K562 (cell line): ENCODE data around the gene DDRGK1. TPM values are rescaled to one million over a fixed set of nuclear protein-coding genes. Genes with fewer than 3 reads are reported as not detected.

ENCODE experiments used
- TCF3 ChIP-seq: sonication (generic); formaldehyde crosslinking; IDR thresholded peaks from 2 replicates; pipeline ENCODE4 v1.4.0; 2020; ENCODE audit warnings: mild to moderate bottlenecking, missing genetic modification reagents
- polyA plus RNA-seq, 8 experiments: library from polyadenylated mRNA; depleted of rRNA in 4 of 8; stranded (reverse) in 5 of 8; unstranded in 3 of 8; fragments of >200 nt; fragmentation: Nextera tagmentation in 2 of 8; fragmentation: Illumina TruSeq in 1 of 8; extraction: Ambion mirVana in 2 of 8; extraction: Trizol in 1 of 8; gene quantifications; 2 replicates each; pipeline versions ENCODE4 v1.2.1 to v1.2.3, GENCODE V29; 2011 to 2014; ENCODE audit warnings: inconsistent platforms in 1 of 8, missing spikeins in 1 of 8
- total RNA-seq, 7 experiments: library from RNA; depleted of rRNA in 6 of 7; stranded (reverse); fragments of >200 nt in 6 of 7; fragmentation: Illumina TruSeq in 2 of 7; extraction: Trizol in 2 of 7; gene quantifications; 2 replicates each; pipeline versions ENCODE4 v1.2.1 to v1.2.3, GENCODE V29; 2011 to 2021; ENCODE audit warnings: low replicate concordance in 1 of 7
- TF ChIP-seq, protein P1 (sequence below): fragments of 450-650 bp; IDR thresholded peaks from 2 replicates; pipeline ENCODE4 v1.6.1; 2016; ENCODE audit warnings: mild to moderate bottlenecking, moderate library complexity
- TF ChIP-seq, protein P2 (sequence below): fragments of 450-650 bp; IDR thresholded peaks from 2 replicates; pipeline ENCODE4 v1.6.1; 2017; ENCODE audit warnings: antibody characterized with exemption

The DDRGK1 gene
- total and polyA plus RNA-seq, 9 of the 15 experiments (the other 6 are each of a cell fraction or from before 2014, with no cell fraction given), result 2.3 to 54.4 (median 29.1) TPM

DNA sequence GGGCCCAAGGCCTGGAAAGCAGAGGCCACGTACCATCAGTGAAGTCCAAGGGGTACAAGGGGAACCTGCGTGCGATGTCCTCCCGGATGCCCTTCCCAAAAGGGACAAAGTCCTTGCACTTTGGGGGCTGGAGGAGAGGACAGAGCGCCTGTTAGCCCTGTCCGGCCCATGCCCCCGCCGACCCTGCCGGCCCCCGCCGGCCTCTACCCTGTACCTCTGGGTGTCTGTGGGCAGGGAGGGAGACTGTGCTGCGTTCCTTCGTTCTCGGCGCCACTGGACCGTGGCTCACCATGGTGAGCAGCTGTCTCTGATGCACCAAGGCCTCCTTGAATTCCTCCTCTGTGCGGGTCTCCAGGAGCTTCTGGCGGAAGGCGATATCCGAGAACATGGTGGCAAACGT, 26.6 kb upstream of the DDRGK1 start (continued):
- TF ChIP-seq, protein P1, sequence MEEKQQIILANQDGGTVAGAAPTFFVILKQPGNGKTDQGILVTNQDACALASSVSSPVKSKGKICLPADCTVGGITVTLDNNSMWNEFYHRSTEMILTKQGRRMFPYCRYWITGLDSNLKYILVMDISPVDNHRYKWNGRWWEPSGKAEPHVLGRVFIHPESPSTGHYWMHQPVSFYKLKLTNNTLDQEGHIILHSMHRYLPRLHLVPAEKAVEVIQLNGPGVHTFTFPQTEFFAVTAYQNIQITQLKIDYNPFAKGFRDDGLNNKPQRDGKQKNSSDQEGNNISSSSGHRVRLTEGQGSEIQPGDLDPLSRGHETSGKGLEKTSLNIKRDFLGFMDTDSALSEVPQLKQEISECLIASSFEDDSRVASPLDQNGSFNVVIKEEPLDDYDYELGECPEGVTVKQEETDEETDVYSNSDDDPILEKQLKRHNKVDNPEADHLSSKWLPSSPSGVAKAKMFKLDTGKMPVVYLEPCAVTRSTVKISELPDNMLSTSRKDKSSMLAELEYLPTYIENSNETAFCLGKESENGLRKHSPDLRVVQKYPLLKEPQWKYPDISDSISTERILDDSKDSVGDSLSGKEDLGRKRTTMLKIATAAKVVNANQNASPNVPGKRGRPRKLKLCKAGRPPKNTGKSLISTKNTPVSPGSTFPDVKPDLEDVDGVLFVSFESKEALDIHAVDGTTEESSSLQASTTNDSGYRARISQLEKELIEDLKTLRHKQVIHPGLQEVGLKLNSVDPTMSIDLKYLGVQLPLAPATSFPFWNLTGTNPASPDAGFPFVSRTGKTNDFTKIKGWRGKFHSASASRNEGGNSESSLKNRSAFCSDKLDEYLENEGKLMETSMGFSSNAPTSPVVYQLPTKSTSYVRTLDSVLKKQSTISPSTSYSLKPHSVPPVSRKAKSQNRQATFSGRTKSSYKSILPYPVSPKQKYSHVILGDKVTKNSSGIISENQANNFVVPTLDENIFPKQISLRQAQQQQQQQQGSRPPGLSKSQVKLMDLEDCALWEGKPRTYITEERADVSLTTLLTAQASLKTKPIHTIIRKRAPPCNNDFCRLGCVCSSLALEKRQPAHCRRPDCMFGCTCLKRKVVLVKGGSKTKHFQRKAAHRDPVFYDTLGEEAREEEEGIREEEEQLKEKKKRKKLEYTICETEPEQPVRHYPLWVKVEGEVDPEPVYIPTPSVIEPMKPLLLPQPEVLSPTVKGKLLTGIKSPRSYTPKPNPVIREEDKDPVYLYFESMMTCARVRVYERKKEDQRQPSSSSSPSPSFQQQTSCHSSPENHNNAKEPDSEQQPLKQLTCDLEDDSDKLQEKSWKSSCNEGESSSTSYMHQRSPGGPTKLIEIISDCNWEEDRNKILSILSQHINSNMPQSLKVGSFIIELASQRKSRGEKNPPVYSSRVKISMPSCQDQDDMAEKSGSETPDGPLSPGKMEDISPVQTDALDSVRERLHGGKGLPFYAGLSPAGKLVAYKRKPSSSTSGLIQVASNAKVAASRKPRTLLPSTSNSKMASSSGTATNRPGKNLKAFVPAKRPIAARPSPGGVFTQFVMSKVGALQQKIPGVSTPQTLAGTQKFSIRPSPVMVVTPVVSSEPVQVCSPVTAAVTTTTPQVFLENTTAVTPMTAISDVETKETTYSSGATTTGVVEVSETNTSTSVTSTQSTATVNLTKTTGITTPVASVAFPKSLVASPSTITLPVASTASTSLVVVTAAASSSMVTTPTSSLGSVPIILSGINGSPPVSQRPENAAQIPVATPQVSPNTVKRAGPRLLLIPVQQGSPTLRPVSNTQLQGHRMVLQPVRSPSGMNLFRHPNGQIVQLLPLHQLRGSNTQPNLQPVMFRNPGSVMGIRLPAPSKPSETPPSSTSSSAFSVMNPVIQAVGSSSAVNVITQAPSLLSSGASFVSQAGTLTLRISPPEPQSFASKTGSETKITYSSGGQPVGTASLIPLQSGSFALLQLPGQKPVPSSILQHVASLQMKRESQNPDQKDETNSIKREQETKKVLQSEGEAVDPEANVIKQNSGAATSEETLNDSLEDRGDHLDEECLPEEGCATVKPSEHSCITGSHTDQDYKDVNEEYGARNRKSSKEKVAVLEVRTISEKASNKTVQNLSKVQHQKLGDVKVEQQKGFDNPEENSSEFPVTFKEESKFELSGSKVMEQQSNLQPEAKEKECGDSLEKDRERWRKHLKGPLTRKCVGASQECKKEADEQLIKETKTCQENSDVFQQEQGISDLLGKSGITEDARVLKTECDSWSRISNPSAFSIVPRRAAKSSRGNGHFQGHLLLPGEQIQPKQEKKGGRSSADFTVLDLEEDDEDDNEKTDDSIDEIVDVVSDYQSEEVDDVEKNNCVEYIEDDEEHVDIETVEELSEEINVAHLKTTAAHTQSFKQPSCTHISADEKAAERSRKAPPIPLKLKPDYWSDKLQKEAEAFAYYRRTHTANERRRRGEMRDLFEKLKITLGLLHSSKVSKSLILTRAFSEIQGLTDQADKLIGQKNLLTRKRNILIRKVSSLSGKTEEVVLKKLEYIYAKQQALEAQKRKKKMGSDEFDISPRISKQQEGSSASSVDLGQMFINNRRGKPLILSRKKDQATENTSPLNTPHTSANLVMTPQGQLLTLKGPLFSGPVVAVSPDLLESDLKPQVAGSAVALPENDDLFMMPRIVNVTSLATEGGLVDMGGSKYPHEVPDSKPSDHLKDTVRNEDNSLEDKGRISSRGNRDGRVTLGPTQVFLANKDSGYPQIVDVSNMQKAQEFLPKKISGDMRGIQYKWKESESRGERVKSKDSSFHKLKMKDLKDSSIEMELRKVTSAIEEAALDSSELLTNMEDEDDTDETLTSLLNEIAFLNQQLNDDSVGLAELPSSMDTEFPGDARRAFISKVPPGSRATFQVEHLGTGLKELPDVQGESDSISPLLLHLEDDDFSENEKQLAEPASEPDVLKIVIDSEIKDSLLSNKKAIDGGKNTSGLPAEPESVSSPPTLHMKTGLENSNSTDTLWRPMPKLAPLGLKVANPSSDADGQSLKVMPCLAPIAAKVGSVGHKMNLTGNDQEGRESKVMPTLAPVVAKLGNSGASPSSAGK, result no peak
- TF ChIP-seq, protein P2, sequence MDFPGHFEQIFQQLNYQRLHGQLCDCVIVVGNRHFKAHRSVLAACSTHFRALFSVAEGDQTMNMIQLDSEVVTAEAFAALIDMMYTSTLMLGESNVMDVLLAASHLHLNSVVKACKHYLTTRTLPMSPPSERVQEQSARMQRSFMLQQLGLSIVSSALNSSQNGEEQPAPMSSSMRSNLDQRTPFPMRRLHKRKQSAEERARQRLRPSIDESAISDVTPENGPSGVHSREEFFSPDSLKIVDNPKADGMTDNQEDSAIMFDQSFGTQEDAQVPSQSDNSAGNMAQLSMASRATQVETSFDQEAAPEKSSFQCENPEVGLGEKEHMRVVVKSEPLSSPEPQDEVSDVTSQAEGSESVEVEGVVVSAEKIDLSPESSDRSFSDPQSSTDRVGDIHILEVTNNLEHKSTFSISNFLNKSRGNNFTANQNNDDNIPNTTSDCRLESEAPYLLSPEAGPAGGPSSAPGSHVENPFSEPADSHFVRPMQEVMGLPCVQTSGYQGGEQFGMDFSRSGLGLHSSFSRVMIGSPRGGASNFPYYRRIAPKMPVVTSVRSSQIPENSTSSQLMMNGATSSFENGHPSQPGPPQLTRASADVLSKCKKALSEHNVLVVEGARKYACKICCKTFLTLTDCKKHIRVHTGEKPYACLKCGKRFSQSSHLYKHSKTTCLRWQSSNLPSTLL, result no peak
- no peak for TF ChIP-seq TCF3 (CRISPR knock-in tag)
